Stimulated activated CD4-positive, alpha-beta T cell treated with anti-CD3 and anti-CD28 coated beads, Interleukin-2, amount 100 ng/mL, for 24 hours (primary cell): ENCODE results near the gene CAPNS1.
A peak's percentile ranks its signal among the peaks of the same experiment; 100 is the strongest.

Source experiments
- DNase-seq, 2 donors: peaks; one replicate each; pipeline ENCODE4 v3.0.0-alpha.2; 2020

CAPNS1 gene

GRCh38 chr19:36139473-36140303, at the start of gene CAPNS1:
TSS of gene CAPNS1 (plus strand) at chr19:36140066. CDS start at chr19:36141012, 946 bp downstream.
- DNase-seq = peak; percentile 92 to 96

- DNase-seq = no peak
Measured at GRCh38 chr19:36090910-36091695, 48.8 kb upstream of the CAPNS1 start.

- no peak for DNase-seq
Measured at GRCh38 chr19:36092566-36092965, 47.3 kb upstream of the CAPNS1 start.

GRCh38 chr19:36093146-36093662, 46.7 kb upstream of the CAPNS1 start:
- peak in 1 of 2 donors; percentile 36 for DNase-seq

- DNase-seq = no peak
Measured at GRCh38 chr19:36093687-36094086, 46.2 kb upstream of the CAPNS1 start.

GRCh38 chr19:36097036-36097435, 42.8 kb upstream of the CAPNS1 start:
- no peak for DNase-seq

- DNase-seq = no peak
Measured at GRCh38 chr19:36099166-36099785, 40.6 kb upstream of the CAPNS1 start.

GRCh38 chr19:36100476-36100875, 39.4 kb upstream of the CAPNS1 start:
- no peak for DNase-seq

GRCh38 chr19:36101550-36102327, 38.1 kb upstream of the CAPNS1 start:
- no peak for DNase-seq

GRCh38 chr19:36103040-36103626, 36.7 kb upstream of the CAPNS1 start:
- no peak for DNase-seq

GRCh38 chr19:36103842-36104552, 35.9 kb upstream of the CAPNS1 start:
- DNase-seq = no peak

GRCh38 chr19:36106441-36106840, 33.4 kb upstream of the CAPNS1 start:
- DNase-seq = no peak

GRCh38 chr19:36106991-36107390, 32.9 kb upstream of the CAPNS1 start:
- DNase-seq = no peak

- no peak for DNase-seq
Measured at GRCh38 chr19:36108684-36109083, 31.2 kb upstream of the CAPNS1 start.

- DNase-seq = no peak
Measured at GRCh38 chr19:36110487-36111199, 29.2 kb upstream of the CAPNS1 start, which contains the start of gene OVOL3. TSS of gene OVOL3 (plus strand) at chr19:36111143. CDS start at chr19:36111203, 60 bp downstream.

- no peak for DNase-seq
Measured at GRCh38 chr19:36111200-36111539, 28.7 kb upstream of the CAPNS1 start.

- no peak for DNase-seq
Measured at GRCh38 chr19:36112678-36113077, 27.2 kb upstream of the CAPNS1 start.

- no peak for DNase-seq
Measured at GRCh38 chr19:36113425-36113824, 26.4 kb upstream of the CAPNS1 start.

GRCh38 chr19:36113894-36114720, 25.8 kb upstream of the CAPNS1 start:
- DNase-seq = peak; percentile 28 to 35
